GM23338 (cell line): ENCODE measurements around the gene MRPL27.

ENCODE experiments used
- CREB1 ChIP-seq: fragments of 250-450 bp; sonication (Bioruptor Pico); IDR thresholded peaks from 2 replicates; pipeline ENCODE4 v1.5.0; 2020; ENCODE audit warnings: low read depth, mild to moderate bottlenecking, moderate library complexity
- EZH2 ChIP-seq: fragments of 200-600 bp; sonication (generic); IDR thresholded peaks from one replicate; pipeline ENCODE4 v1.8.0; 2017; ENCODE audit warnings: antibody characterized with exemption, mild to moderate bottlenecking, low read depth; ENCODE audit not compliant: unreplicated experiment
- EZH2phosphoT487 ChIP-seq: fragments of 200-600 bp; sonication (generic); IDR thresholded peaks from one replicate; pipeline ENCODE4 v1.8.1; 2018; ENCODE audit warnings: antibody characterized with exemption; ENCODE audit not compliant: unreplicated experiment
- POLR2AphosphoS5 ChIP-seq: IDR thresholded peaks from 2 replicates; pipeline ENCODE4 v1.6.1; 2016; ENCODE audit warnings: antibody characterized with exemption, low read depth
- STAT1 ChIP-seq: IDR thresholded peaks from one replicate; pipeline ENCODE4 v1.6.1; 2016; ENCODE audit warnings: antibody characterized with exemption; ENCODE audit not compliant: unreplicated experiment
- ZNF331 ChIP-seq: fragments of 250-450 bp; sonication (Bioruptor Pico); IDR thresholded peaks from 2 replicates; pipeline ENCODE4 v1.5.0; 2020; ENCODE audit warnings: low read depth, mild to moderate bottlenecking, moderate library complexity
- TF ChIP-seq, protein P1 (sequence below), 2 experiments: fragments of 200-600 bp in 1 of 2; sonication (generic) in 1 of 2; conservative IDR thresholded peaks; 2 replicates each; pipeline versions ENCODE4 v1.5.1 to v1.6.1; 2016 to 2017; ENCODE audit warnings: antibody characterized with exemption in 2 of 2, low read depth in 2 of 2, mild to moderate bottlenecking in 2 of 2, moderate library complexity in 1 of 2
- TF ChIP-seq, protein P2 (sequence below): IDR thresholded peaks from one replicate; pipeline ENCODE4 v1.6.1; 2018; ENCODE audit warnings: antibody characterized with exemption; ENCODE audit not compliant: unreplicated experiment
- TF ChIP-seq, protein P3 (sequence below): IDR thresholded peaks from 2 replicates; pipeline ENCODE4 v1.6.1; 2016; ENCODE audit warnings: antibody characterized with exemption
- TF ChIP-seq, protein P4 (sequence below): fragments of 250-450 bp; sonication (Bioruptor Pico); IDR thresholded peaks from 2 replicates; pipeline ENCODE4 v1.5.0; 2020; ENCODE audit warnings: mild to moderate bottlenecking, moderate library complexity

DNA sequence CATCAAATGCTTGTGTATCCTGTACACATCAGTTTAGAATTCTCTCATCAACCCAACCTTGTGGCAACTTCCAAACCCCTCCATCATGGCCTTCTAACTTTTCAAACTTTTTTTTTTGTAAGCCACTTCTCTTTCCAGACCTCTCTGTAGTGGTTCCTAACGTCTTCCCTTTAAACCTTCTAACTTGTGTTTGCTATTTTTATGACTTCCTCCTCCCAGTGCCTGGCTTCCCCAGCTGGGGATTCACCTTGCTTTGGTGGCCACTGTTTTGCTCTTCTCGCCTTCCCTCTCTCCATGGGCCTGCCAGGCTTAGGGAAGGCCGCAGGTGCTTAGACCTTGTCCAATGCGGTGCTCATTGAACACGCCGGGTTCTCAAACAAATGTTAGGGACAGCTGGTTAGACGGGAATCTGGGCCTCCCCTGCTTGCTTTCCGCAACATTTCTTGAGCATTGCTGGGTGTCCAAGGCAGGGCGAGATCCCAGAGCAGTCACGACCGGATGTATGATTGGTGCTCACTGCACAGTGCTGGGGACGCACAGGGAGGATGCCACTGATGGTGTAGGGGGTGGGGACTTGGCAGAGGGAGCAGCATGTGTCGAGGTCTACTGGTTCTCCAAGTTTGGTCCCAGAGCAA is 28.1 kb downstream of the MRPL27 start:
- TF ChIP-seq, protein P1, sequence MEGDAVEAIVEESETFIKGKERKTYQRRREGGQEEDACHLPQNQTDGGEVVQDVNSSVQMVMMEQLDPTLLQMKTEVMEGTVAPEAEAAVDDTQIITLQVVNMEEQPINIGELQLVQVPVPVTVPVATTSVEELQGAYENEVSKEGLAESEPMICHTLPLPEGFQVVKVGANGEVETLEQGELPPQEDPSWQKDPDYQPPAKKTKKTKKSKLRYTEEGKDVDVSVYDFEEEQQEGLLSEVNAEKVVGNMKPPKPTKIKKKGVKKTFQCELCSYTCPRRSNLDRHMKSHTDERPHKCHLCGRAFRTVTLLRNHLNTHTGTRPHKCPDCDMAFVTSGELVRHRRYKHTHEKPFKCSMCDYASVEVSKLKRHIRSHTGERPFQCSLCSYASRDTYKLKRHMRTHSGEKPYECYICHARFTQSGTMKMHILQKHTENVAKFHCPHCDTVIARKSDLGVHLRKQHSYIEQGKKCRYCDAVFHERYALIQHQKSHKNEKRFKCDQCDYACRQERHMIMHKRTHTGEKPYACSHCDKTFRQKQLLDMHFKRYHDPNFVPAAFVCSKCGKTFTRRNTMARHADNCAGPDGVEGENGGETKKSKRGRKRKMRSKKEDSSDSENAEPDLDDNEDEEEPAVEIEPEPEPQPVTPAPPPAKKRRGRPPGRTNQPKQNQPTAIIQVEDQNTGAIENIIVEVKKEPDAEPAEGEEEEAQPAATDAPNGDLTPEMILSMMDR (conservative IDR thresholded peaks at IDR 0.05; ENCODE audit: low read depth in 2 of 2), result no peak
- TF ChIP-seq, protein P2, sequence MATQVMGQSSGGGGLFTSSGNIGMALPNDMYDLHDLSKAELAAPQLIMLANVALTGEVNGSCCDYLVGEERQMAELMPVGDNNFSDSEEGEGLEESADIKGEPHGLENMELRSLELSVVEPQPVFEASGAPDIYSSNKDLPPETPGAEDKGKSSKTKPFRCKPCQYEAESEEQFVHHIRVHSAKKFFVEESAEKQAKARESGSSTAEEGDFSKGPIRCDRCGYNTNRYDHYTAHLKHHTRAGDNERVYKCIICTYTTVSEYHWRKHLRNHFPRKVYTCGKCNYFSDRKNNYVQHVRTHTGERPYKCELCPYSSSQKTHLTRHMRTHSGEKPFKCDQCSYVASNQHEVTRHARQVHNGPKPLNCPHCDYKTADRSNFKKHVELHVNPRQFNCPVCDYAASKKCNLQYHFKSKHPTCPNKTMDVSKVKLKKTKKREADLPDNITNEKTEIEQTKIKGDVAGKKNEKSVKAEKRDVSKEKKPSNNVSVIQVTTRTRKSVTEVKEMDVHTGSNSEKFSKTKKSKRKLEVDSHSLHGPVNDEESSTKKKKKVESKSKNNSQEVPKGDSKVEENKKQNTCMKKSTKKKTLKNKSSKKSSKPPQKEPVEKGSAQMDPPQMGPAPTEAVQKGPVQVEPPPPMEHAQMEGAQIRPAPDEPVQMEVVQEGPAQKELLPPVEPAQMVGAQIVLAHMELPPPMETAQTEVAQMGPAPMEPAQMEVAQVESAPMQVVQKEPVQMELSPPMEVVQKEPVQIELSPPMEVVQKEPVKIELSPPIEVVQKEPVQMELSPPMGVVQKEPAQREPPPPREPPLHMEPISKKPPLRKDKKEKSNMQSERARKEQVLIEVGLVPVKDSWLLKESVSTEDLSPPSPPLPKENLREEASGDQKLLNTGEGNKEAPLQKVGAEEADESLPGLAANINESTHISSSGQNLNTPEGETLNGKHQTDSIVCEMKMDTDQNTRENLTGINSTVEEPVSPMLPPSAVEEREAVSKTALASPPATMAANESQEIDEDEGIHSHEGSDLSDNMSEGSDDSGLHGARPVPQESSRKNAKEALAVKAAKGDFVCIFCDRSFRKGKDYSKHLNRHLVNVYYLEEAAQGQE, result no peak
- TF ChIP-seq EZH2phosphoT487, result no peak
- no peak for TF ChIP-seq EZH2
- TF ChIP-seq ZNF331 (CRISPR knock-in tag), result no peak
- TF ChIP-seq POLR2AphosphoS5, result no peak
- TF ChIP-seq CREB1 (CRISPR knock-in tag), result no peak
- TF ChIP-seq STAT1, result no peak
- TF ChIP-seq, protein P3, sequence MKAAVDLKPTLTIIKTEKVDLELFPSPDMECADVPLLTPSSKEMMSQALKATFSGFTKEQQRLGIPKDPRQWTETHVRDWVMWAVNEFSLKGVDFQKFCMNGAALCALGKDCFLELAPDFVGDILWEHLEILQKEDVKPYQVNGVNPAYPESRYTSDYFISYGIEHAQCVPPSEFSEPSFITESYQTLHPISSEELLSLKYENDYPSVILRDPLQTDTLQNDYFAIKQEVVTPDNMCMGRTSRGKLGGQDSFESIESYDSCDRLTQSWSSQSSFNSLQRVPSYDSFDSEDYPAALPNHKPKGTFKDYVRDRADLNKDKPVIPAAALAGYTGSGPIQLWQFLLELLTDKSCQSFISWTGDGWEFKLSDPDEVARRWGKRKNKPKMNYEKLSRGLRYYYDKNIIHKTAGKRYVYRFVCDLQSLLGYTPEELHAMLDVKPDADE, result no peak
- TF ChIP-seq, protein P4, sequence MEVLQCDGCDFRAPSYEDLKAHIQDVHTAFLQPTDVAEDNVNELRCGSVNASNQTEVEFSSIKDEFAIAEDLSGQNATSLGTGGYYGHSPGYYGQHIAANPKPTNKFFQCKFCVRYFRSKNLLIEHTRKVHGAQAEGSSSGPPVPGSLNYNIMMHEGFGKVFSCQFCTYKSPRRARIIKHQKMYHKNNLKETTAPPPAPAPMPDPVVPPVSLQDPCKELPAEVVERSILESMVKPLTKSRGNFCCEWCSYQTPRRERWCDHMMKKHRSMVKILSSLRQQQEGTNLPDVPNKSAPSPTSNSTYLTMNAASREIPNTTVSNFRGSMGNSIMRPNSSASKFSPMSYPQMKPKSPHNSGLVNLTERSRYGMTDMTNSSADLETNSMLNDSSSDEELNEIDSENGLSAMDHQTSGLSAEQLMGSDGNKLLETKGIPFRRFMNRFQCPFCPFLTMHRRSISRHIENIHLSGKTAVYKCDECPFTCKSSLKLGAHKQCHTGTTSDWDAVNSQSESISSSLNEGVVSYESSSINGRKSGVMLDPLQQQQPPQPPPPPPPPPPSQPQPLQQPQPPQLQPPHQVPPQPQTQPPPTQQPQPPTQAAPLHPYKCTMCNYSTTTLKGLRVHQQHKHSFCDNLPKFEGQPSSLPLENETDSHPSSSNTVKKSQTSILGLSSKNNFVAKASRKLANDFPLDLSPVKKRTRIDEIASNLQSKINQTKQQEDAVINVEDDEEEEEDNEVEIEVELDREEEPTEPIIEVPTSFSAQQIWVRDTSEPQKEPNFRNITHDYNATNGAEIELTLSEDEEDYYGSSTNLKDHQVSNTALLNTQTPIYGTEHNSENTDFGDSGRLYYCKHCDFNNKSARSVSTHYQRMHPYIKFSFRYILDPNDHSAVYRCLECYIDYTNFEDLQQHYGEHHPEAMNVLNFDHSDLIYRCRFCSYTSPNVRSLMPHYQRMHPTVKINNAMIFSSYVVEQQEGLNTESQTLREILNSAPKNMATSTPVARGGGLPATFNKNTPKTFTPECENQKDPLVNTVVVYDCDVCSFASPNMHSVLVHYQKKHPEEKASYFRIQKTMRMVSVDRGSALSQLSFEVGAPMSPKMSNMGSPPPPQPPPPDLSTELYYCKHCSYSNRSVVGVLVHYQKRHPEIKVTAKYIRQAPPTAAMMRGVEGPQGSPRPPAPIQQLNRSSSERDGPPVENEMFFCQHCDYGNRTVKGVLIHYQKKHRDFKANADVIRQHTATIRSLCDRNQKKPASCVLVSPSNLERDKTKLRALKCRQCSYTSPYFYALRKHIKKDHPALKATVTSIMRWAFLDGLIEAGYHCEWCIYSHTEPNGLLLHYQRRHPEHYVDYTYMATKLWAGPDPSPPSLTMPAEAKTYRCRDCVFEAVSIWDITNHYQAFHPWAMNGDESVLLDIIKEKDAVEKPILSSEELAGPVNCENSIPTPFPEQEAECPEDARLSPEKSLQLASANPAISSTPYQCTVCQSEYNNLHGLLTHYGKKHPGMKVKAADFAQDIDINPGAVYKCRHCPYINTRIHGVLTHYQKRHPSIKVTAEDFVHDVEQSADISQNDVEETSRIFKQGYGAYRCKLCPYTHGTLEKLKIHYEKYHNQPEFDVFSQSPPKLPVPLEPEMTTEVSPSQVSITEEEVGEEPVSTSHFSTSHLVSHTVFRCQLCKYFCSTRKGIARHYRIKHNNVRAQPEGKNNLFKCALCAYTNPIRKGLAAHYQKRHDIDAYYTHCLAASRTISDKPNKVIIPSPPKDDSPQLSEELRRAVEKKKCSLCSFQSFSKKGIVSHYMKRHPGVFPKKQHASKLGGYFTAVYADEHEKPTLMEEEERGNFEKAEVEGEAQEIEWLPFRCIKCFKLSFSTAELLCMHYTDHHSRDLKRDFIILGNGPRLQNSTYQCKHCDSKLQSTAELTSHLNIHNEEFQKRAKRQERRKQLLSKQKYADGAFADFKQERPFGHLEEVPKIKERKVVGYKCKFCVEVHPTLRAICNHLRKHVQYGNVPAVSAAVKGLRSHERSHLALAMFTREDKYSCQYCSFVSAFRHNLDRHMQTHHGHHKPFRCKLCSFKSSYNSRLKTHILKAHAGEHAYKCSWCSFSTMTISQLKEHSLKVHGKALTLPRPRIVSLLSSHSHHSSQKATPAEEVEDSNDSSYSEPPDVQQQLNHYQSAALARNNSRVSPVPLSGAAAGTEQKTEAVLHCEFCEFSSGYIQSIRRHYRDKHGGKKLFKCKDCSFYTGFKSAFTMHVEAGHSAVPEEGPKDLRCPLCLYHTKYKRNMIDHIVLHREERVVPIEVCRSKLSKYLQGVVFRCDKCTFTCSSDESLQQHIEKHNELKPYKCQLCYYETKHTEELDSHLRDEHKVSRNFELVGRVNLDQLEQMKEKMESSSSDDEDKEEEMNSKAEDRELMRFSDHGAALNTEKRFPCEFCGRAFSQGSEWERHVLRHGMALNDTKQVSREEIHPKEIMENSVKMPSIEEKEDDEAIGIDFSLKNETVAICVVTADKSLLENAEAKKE (CRISPR knock-in tag), result no peak
